Subcutaneous adipose tissue (tissue), 4 donors: ENCODE measurements around the gene ATP1A4. TPM values are rescaled to one million over a fixed set of nuclear protein-coding genes. Genes with fewer than 3 reads are reported as not detected.

Source experiments
- total RNA-seq, 4 donors: library from RNA; depleted of rRNA; stranded (reverse); fragments of >200 nt; gene quantifications; one replicate each; pipeline ENCODE4 v1.1.0, GENCODE V29; 2016
- TF ChIP-seq, protein P1 (sequence below): fragments of 450-650 bp; IDR thresholded peaks from one replicate; pipeline ENCODE4 v1.5.1; 2016; ENCODE audit warnings: low read depth, mild to moderate bottlenecking, control low read depth, antibody characterized with exemption, moderate library complexity

ATP1A4 gene
- total RNA-seq, 4 donors from 2014 or later, result 0.22 TPM; not detected in 3

DNA sequence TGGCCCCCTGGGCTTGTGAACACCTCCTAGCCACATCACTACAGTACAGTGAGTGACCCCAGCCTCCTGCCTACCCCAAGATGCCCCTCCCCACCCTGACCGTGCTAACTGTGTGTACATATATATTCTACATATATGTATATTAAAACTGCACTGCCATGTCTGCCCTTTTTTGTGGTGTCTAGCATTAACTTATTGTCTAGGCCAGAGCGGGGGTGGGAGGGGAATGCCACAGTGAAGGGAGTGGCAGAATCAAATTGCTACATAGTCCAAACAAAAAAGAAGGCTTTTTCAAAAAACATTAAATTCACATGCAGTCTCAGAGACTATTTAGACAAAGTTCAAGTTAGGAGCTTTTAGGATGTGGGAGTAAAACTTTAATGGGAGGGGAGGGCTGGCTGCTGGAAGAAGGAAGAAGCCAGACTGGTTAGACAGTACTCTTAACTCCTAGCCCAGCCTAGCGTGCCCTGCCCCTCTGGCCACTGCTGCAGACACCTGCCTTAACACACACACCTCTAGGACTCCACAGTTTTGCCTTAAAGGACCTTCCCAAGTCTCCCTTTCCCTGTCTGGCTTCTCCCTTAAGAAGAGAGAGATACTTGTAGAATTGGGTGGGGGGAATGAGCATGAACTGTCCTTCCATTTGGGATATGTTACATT, 63.2 kb downstream of the ATP1A4 start:
- TF ChIP-seq, protein P1, sequence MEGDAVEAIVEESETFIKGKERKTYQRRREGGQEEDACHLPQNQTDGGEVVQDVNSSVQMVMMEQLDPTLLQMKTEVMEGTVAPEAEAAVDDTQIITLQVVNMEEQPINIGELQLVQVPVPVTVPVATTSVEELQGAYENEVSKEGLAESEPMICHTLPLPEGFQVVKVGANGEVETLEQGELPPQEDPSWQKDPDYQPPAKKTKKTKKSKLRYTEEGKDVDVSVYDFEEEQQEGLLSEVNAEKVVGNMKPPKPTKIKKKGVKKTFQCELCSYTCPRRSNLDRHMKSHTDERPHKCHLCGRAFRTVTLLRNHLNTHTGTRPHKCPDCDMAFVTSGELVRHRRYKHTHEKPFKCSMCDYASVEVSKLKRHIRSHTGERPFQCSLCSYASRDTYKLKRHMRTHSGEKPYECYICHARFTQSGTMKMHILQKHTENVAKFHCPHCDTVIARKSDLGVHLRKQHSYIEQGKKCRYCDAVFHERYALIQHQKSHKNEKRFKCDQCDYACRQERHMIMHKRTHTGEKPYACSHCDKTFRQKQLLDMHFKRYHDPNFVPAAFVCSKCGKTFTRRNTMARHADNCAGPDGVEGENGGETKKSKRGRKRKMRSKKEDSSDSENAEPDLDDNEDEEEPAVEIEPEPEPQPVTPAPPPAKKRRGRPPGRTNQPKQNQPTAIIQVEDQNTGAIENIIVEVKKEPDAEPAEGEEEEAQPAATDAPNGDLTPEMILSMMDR, result no peak

DNA sequence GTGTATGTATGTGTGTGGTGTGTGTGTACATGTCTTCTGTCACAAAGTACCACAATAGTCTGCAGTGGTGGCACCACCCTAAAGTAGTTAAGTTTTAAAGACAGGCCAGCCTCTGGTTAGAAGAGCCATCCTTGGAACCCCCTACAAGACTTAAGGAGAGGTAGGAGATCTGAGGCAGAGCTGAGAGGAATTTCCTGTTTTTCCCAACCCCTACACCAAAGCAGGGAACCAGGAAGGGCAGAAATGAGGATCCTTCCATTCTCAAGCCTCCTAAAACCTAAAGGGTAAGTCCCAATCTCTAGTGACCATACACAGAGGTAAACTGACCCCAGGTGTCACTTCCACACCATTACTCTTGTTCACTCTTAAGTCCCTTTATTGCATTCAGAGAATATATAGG, 64.9 kb downstream of the ATP1A4 start:
- TF ChIP-seq, protein P1, result no peak

DNA sequence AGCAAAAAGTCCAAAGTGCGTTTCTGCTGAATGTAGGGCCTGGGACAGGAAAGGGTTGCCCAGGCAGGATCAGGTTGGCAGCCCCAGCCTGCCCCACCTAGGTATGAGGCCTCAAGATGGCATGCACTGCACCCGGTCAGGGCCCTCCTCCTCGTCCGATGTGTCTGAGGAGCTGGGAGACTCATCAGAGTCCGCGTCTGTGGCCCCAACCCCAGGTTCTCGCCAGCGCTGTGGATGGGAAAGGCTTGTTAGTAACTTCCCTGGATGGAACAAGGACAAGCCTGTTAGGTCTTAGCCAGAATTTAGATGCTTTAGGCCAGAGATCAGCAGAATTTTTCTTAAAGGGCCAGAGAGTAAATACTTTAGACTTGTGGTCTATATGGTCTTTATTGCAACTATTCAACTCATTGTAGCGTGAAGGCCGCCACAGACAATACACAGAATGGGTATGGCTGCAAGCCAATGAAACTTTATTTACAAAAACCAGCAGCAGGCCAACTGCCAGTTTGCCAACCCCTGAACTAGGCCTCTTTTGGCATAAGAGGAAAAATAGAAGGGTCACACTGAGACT, 66.2 kb downstream of the ATP1A4 start:
- TF ChIP-seq, protein P1, result no peak

DNA sequence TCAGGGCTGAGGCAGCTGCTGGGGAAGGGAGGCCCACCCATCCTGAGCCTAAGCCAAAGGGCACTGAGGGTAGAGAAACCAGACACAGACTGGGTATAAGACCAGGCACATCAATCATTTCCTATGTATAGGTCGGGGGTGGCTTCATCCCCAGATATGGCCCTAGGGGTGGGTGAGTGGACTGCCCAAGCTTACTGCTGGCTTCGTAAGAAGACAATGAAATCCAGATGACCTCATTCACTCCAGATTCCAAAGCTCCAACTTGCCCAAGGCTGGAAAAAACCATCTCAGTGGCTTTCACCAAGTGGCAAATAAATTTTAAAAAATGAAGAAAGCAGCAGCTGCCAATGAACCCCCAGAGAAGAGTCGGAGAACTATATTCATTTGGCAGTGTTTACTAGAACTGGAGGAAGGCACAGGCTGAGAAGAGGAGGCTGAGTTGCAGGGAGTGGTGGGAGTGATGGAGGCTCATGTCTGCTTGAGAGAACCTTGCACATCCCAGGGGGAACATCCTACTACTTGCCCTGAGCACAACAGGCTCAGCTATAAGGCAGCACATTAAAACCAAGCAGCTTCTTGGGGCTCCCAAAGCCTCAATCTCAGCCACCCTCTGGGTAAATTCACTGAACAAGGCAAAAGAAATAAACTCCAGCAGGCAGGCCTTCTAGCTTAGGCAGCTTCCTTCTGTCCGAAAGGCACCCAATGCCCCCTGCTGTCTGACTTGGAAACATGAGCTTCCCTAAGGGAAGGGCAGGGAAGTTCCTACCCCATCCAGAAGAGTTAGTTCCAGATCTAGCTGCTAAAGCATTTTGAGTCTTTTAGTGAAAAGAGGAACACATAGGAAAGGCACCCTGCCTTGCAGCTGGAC, 67.9 kb downstream of the ATP1A4 start:
- TF ChIP-seq, protein P1, result no peak

DNA sequence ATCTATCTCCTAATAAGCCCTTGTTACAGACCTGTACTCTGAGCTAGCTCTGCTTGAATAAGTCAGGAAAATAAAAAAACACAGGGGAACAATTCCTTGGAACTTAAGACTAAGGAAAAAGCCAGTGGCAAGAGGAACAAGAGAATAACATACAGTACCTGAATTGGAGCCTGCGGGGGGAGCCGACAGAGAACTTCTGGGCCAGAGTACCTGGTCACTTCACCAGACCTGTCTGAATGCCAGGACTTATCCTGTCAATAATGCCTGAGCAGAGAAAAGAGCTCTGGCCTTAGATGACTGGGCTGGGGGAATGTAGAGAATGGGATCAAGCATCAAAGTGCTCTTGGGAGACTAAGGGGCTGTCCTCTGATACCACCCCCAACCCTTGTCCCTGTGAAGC, 68.9 kb downstream of the ATP1A4 start:
- TF ChIP-seq, protein P1, result no peak

DNA sequence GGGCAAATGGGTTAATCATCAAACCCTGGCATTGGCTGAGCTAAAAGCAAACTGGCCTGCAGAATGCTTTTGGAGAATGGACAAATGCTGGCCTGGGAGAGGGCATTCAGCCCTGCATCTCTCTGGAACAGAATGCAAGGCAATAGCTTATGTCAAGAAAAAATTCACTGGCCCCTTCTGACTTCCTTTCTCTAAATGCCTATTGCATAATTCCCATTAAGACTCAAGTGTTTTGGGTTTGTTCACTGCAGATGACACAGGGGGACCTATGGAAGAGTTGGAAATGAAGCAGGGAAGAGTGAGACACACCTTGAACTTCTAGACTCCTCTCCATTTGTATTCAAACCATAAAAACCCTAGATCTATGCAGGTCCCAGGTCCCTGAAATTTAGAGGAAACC, 69.7 kb downstream of the ATP1A4 start:
- TF ChIP-seq, protein P1, result no peak

DNA sequence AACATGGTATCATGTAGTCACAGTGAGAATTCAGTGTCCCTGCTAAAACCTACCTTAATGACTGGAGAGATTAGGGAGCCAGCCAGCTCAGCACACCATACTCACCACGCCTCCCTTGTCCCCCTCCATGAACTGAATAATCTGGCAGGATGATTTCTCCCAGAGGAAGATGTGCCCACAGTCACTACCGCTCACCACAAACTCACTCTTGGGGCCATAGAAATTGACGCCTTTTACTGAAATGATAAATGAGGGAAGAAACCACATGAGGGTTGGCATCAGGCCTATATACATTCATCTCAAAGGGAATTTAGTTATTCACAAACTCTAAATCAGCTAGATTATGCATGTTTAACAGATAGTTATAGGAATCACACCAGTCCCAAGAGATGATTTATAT, 71.1 kb downstream of the ATP1A4 start:
- TF ChIP-seq, protein P1, result no peak
